ENCODE data around the gene UROC1. TPM values are rescaled to one million over a fixed set of nuclear protein-coding genes. Genes with fewer than 3 reads are reported as not detected.
A peak's percentile ranks its signal among the peaks of the same experiment; 100 is the strongest.

The UROC1 gene
- total RNA-seq, 2 donors from 2014 or later = not detected

DNA sequence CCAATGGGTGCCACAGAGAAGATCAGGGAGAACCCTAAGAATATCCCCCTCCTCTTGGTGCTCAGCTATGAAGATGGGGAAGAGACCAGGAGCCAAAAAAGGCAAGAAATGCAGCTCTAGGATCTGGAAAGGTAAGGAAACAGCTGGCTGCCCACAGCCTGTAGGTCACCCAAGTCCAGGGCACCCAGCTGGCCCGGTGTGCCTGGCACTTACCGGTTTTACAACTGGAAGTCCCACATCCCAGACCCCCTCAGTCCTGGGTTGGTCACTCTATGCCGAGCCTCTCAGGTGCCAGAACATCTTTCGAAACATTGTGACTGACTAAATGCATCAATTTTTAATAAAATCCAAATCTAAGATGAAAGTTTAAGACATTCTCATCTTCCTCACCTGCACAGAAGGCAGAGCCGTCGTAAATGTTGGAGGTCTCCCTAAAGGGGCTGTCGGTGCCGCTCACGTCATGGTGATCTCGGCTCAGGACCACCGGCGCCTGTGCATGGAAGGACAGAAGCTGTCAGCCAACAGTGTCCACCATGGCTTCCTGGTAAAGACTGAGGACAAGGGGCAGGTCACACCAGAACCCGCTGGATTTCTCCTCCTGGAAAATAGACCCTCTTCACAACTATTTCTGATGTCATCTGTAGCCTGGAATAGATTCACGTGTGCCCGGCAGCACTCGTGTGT, 28.5 kb downstream of the UROC1 start:
- intact Hi-C loops (cut with DNase I, micrococcal nuclease) = no loop called here
- DNase-seq (no peak), ATAC-seq (no peak)

DNA sequence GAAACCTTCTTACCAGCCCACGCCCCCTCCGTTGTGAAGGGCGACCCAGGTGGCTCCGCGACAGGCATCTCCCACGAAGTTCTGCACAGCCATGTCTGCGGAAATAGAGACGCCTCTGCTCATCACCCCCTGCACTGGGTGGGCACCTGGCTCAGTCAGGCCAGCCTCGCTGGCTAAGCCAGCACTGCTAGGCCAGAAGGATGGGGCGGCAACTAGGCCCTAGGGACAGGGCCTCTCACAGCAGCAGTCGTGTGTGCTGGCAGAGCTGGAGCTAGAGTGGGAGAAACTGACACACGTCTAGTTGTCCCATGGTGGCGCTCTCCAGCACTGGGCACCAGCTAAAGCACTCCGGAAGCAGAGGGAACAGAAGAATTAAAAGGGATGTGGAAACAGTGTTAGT, 29.4 kb downstream of the UROC1 start:
- DNase-seq (no peak), ATAC-seq (no peak)

DNA sequence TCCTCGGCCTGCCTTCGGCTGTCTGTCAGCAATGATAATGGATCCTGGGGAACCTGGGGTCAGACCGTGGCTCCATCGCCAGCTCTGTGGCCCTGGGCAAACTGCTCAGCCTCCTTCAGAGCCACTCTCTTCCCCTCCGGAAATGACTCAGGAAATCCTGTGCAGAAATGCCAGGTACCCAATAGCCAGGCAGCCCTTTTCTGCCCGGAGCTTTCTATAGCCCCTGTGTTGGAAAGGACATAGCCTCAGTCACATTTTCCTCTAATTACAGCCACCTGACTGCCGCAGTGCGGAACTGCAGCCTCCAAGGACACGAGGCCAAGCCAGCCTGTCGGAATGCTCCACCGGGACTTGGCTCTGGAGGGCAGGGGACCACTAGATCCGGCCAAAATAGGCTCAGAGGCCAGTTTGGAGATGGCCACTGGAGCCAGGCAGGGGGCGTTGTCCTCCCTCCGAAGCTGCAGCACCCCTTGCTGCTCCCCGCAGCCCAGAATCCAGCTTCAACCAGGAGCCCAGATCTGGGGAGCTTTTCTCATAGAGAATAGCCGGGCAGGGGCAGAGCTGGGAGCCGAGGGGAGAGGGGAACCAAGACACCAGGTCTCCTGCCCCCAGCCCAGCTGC, 30.3 kb downstream of the UROC1 start:
- no peak for DNase-seq
- no peak for ATAC-seq
- intact Hi-C loops (cut with DNase I, micrococcal nuclease) = no loop called here

More for the DNA sequence above, 29.4 kb downstream of the UROC1 start:
- intact Hi-C loops (cut with DNase I, micrococcal nuclease) = no loop called here

DNA sequence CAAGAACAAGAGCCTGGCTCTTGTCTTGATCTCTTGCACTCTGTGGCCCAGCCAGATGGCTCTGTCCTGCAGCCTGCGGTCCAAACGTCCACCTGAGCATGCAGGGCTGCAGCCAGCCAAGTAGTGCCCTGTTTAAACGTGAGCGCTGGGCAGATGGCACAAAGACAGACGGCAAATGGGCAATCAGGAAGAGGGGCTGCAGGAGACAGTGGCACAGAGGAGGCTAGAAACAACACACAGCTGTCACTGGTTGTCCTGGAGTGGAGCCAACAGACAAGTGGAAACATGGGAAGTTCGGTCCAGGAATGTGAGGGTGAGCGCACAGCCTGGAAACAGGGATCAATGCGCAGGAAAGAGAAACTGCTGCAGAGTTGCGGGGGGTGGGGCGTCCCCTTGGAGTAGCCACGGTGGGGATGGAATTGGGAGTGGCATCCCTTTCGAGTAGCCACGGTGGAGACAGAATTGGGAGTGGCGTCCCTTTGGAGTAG, 31.2 kb downstream of the UROC1 start:
- intact Hi-C loops (cut with DNase I, micrococcal nuclease) = no loop called here
- ATAC-seq = no peak

DNA sequence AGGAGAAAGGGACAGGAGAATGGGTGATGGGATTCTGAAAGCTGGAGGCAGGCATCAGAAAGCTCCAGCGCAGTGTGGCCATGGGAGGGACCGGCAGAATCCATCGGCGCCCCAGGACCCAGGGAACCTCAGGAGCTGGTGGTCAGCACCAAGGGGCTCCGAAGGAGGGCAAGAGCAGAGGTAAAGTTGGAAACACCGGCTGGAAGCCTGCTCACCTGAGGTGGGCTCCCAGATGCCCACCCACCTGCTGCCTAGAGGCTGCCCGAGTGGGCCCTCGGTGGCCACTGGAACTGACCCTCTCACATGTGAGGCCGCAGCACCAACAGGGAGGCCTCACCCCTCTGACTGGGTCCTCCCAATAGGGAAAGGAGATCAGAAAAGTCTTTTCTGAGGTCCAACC, 31.6 kb downstream of the UROC1 start:
- DNase-seq (no peak), ATAC-seq (no peak)
- intact Hi-C loops (cut with DNase I, micrococcal nuclease) = no loop called here

More for the DNA sequence above, 31.2 kb downstream of the UROC1 start:
- no peak for DNase-seq

DNA sequence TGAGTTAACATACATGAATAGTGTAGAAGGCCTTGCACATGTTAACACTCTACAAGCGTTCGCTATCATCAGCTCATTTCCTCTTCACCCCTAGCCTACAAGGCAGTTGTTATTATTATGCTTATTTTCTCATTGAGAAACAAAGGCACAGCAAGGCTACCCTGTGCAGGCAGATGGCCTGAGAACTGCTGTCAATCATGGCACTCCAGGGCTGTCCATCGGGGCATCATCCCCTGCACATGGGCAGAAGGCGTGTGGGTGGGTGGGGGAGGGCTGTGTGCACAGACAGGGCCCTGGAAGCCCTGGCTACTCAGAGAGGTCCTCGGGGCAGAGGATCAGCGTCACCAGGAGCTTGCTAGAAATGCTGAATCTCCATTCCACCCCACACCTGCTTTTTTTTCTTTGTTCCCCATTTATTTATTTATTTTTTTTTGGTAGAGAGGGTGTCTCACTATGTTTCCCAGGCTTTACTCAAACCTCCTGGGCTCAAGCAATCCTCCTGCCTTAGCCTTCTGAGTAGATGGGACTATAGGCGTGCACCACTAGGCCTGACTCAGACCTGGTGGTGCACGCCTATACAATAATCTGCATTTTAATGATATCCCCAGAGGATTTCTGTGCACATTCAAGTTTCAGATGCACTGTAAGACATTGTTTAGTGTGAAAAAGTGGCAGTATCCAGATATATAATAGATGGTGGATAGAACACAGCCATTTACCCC, 32.2 kb downstream of the UROC1 start:
- intact Hi-C loops (cut with DNase I, micrococcal nuclease) = no loop called here
- no peak for ATAC-seq
- DNase-seq = no peak

DNA sequence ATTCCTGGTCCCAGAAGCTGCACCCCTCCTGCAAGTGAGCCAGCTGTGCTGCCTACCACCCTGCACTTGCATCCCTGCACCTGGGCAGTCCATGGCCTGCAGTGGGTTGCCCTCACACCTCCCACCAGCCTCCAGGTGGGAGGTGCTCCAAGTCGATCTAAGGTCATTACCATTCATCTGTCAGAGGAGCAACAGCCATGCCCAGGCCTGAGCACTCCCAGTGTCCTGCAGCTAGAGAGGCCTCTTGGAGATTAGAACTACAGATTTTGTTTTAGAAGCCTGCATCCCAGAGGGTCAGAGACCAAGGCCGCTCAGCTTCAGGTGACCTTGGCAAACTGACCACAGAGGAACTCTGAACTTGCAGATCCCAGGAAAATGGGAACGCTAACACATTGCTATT, 32.9 kb downstream of the UROC1 start:
- no peak for DNase-seq
- no peak for ATAC-seq
- intact Hi-C loops (cut with DNase I, micrococcal nuclease) = no loop called here

DNA sequence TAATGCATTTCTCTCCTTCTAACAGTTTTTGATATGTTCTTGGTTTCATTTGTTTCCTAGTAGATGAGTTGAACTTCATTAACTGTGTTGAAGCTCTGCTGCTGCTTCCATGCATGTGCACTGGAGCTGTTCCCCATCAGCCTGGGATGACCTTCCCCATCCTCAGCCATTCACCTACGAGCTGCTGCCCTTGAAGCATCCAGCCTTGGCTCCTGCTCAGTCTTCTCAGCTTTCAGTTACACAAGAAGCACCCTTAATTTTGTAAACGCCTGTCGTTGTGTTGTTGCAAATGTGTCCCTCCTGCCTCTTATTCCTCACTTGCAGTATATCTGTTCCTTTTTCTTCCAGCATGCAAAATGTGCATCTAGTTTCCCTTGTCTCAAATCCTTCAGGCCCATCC, 33.4 kb downstream of the UROC1 start:
- intact Hi-C loops (cut with DNase I, micrococcal nuclease) = no loop called here
- ATAC-seq = no peak
- DNase-seq = no peak

DNA sequence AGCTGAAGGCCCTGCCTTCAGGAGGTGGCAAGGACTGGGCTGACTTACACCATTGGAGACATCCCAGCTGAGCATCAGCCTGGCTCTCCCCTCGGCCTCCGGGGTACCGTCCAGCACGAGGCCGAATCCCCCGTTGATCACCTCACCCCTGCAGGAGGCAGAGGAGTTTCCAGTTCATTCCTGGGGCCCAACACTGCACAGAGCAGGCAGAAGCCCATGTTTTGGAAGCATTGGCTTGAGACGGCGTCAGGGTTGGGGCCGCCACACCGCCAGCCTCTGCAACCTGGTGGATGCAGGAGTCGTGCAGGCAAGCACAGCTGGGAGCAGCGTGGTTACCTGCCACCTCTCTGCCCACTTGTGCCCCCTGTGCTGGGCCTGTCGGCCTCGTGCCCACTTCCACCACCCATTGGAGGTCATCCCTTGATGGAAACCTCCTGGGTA, 34.2 kb downstream of the UROC1 start:
- ATAC-seq = no peak
- DNase-seq = no peak
- intact Hi-C loops (cut with DNase I, micrococcal nuclease) = no loop called here

DNA sequence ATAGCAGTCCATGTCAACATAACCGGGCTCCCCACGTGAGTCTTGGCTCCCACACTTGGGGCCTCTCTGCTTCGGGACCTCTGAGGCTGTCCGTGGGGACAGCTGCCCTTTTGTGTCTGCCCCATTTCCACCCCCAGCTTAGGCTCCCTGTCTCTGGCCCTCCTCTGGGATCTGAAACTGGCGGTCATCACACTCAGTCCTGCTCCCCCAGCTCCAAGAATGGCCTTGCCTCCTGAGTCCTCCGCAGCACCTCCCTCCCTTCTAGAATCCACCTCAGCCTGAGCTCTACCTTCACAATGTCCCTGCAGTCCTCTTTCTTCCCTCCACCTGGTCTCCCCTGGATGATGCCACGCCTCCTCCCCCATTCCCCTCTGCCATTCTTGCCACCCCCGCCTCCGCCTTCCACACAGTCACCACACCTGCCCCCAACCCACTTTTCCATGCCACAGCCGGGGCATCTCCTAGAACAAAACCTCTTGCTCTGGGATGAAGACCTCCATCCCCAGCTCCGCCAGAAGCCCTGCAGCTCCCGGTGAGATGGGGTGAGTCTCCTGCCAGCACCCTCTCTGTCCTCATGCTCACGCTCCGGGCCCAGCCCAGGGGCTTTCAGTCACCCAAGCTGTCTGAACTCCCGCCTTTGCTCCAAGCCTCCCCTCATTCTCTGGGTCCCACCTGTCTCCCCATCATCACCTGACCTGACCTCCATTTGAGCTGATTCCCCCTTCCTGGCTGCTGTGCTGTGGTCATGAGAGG, 34.9 kb downstream of the UROC1 start:
- intact Hi-C loops (cut with DNase I, micrococcal nuclease) = no loop called here
- DNase-seq = no peak
- ATAC-seq = no peak

DNA sequence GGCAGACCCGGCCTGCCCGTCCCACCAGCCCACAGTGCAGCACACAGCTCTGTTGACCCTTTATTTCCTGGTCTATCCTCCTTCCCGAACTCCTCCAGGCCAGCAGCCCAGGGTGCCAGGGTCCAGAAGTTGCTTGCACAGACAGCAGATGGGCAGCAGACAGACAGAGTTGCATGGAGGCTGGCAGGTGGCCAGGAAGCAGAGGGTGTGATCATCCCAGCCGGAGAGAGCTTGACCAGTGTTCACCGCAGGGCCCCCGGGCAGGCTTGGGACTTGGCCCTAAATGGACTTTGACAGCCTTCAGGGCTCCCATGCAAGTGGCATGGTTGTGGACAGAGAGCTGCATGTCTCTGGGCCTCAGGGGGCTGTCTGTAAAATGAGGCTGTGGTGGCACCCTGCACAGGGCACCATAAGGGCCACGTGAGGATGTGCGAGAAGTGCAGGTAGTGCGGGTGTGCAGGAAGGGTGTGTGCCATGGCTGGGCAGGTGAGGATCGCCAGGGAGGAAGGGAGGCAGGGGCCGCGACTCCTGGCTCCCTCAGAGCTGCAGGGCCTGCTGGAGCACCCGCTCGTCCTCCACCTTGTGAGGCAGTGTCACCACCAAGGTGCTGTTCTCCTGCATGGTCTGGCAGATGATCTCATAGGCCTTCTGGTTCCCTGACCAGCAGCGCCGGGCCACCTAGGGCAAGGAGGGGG, 35.6 kb downstream of the UROC1 start:
- peak; percentile 65 to 78 for DNase-seq
- intact Hi-C loops (cut with DNase I, micrococcal nuclease) = no loop called here
- ATAC-seq = peak; percentile 85

DNA sequence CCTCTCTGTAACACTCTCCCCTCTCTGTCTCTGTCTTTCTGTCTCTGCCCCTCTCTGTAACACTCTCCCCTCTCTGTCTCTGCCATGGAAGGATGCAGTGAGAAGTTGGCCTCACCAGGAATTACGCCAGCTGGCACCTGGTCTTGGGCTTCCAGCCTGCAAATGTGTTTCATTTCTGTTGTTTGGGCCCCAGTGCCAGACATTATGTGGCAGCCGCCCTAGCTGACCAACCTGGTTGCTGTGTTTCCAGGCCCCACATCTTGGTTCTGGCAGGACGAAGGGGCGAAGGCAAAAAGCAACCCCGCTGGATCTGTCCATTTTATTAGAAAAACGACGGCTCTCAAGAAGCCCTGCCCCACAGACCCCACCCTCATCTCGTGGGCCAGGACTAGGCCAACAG, 36.7 kb downstream of the UROC1 start:
- DNase-seq = no peak

DNA sequence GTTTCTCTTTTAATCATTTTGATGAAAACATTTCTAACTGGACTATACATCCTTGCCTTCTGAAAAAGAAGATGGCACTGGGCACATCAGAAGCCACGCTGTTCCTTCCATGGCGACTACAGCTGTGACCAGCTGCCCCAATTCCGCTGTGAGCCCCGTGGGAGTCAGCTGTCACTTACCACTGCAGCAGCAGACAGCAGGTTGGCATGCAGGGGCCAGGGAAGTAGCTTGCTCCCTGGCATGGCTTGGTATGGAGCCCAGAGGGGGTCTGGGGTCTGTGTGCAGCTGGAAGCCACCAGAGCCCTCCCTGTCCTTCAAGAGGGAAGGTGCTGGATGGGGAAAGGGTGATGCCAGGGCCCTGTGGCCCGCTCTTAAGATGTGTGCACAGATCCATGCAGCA, 37.4 kb downstream of the UROC1 start:
- intact Hi-C loops (cut with DNase I, micrococcal nuclease) = no loop called here
- ATAC-seq = no peak
- DNase-seq = no peak

More for the DNA sequence above, 36.7 kb downstream of the UROC1 start:
- no peak for ATAC-seq
- intact Hi-C loops (cut with DNase I, micrococcal nuclease) = no loop called here

DNA sequence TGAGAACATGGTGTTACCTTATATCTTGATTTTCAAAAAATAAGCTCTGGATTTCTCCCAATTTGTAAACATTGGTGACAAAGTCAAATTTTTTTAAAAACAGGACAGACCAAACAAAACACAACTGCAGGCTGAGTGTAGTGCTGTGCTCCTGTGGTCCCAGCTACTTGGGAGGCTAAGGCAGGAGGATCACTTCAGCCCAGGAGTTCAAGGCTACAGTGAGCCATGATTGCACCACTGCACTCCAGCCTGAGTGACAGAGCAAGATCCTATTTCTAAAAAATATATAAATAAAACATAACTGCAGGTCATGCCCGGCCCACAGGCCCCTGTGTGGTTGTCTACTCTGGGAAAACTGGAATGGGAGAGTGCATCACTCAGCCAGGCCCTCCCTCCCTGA, 37.9 kb downstream of the UROC1 start:
- intact Hi-C loops (cut with DNase I, micrococcal nuclease) = no loop called here
- DNase-seq (no peak), ATAC-seq (no peak)

DNA sequence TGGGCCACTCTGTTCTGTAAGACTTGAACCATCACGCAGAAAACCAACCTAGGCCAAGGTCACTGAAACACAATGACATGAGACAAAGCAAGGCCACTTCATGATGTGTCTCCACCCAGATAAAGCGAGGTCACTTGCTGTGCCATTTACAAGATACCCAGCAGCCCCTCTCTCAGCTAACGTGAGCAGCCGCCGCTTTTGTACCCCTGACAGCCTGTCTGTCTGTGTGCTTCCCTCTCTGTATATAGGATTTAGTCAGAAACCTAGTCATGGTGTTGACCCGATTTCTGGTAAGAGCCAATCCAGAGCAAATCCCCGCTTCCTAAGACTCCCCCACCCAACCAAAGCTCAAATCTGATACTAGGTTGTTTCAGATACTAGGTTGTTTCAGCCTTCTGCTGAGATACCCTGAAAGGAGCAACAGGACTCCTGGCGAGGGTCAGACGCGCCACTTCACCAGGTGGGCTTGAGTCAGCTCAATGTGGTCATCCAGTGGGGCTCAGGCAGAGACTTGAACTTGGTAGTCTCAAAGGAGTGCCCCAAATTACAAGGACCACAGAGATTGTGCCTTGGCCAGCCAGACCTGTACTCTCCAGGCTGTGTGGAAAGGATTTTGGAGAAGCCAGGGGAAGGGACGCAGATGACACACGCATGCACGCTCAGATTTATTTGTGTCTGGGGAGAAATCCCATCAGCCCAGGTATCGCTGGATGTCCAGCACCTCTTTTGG, 38.8 kb downstream of the UROC1 start:
- peak in 1 of 2 donors; percentile 15 for DNase-seq
- ATAC-seq = no peak
- intact Hi-C loops (cut with DNase I, micrococcal nuclease) = no loop called here

DNA sequence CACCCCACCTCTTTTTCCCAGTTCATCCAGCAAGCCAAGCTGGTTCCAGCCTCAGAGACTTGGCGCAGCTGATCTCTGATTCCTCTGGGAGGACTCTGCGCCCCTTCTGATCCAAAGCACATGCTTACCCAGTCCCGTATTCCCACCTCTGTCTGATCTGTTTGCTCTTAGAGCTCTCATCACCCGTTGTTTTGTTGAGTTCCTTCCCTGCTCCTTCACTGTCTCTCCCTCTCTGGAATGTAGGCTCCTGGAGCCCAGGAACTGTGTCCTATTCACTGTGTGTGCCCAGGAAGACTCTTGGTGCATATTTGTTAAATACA, 40.6 kb downstream of the UROC1 start:
- intact Hi-C loops (cut with DNase I, micrococcal nuclease) = no loop called here
- ATAC-seq (no peak), DNase-seq (no peak)

DNA sequence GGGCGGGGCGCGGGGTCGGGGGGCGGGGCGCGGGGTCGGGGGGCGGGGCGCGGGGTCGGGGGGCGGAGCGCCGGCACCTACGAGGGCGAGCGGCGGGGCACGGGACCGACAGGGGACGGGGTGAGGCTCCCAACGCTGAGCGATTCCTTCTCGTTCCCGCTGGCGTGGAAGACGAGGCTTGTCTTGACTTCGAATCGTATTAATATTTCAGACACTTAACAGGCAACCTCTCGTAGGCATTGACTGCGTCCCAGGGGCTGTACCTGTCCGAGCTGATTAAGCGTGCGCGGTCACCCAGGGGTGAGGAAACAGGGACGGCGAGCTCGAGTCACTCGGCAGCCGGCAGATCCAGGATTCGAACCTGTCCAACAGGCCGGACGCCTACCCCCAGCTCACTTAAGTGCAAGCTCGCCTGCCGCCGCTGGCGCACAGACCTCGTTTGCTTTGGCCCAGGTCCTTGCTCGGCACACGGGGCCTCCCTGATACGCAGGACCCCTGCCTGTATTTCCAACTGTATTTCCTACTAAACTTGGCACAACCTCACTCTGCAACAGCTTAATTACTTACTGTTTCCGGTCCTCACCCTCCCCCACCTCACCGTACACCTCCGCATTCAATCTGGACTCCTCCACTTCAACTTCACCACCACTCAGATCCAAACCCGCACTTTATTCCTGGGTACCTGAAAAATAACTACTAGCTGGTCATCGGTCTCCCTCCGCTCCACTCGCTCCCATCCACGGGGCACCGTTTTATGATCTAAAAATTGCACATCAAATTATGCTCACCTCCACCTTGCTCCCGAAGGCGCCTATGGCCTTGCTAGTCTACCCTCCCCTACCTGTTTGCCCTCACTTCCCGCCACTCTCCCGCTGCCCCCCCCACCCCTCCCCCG, 41.2 kb downstream of the UROC1 start:
- intact Hi-C loops (cut with DNase I, micrococcal nuclease) = no loop called here
- DNase-seq (peak in 1 of 2 donors; percentile 73), ATAC-seq (peak; percentile 65)
